Lower lobe of right lung (tissue), 2 donors: Measurements from ENCODE around the gene CDKN1C. TPM values are rescaled to one million over a fixed set of nuclear protein-coding genes. Genes with fewer than 3 reads are reported as not detected.

Experiments
- ATAC-seq, 2 donors: fragments of 200-7000 bp; cut with Tn5 transposase; one replicate each; pipeline ENCODE4 v1.9.1; 2020 to 2022; ENCODE audit warnings: mild to moderate bottlenecking in 2 of 2, moderate library complexity in 2 of 2
- DNase-seq: peaks from one replicate; pipeline ENCODE4 v3.0.0-alpha.2; 2020
- H3K27ac ChIP-seq: fragments of 200-600 bp; one replicate; pipeline ENCODE4 v1.8.0; 2022
- H3K27me3 ChIP-seq: fragments of 200-600 bp; one replicate; pipeline ENCODE4 v1.8.0; 2022; ENCODE audit warnings: low read depth
- H3K36me3 ChIP-seq: fragments of 200-600 bp; one replicate; pipeline ENCODE4 v1.8.0; 2022; ENCODE audit warnings: mild to moderate bottlenecking
- H3K4me1 ChIP-seq: fragments of 200-600 bp; one replicate; pipeline ENCODE4 v1.8.0; 2022
- H3K4me3 ChIP-seq: fragments of 200-600 bp; one replicate; pipeline ENCODE4 v1.8.0; 2022; ENCODE audit warnings: mild to moderate bottlenecking
- H3K9me3 ChIP-seq: fragments of 200-600 bp; one replicate; pipeline ENCODE4 v1.8.0; 2022
- intact Hi-C: fragments of 100-400 bp; cut with DNase I; formaldehyde crosslinking; loops from one replicate; pipeline ENCODE4 v1.11.0; 2022
- total RNA-seq: library from RNA; stranded (reverse); fragmentation: NEBNext Ultra II Directional; extraction: Animal tissue kit (Norgen Biotek cat#: 25700); gene quantifications from one replicate; pipeline ENCODE4 v1.2.1, GENCODE V29; 2021
- TF ChIP-seq, protein P1 (sequence below): fragments of 200-600 bp; IDR thresholded peaks from one replicate; pipeline ENCODE4 v1.8.0; 2022; ENCODE audit warnings: antibody characterized with exemption, mild to moderate bottlenecking
- donor health status: DM: no; HTN: yes; CAD: no; lungs with severe emphysema.

Gene CDKN1C
- total RNA-seq, 1 donor from 2014 or later: 39.5 TPM

DNA sequence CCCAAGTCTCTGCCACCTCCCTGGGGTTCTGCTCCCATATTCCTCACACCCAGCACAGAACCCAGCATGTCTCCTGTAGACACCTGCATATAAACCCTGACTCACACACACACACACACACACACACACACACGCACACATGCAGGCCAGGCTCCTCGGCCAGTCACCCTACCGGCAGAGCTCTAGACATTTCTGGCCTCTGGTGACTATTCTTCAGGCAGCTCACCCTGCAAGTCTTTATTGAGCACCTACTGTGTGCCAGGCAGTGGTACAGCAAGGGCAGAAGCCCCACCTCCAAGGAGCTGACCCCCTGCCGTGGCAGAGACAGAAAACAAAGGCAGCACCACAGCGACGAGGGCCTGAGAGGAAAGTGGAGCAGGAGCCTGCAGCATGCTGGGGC, 50.3 kb downstream of the CDKN1C start:
- no peaks in the 10 kb centered on the region for H3K36me3 ChIP-seq
- no peak overlapping the region for H3K4me3 ChIP-seq
- no peak for DNase-seq
- intact Hi-C loops: no loop called here
- peaks cover 18% of the 10 kb centered on the region for H3K4me1 ChIP-seq
- ATAC-seq: no peak
- H3K27me3 ChIP-seq: no peaks in the 10 kb centered on the region
- no peaks in the 10 kb centered on the region for H3K9me3 ChIP-seq
- no peak overlapping the region for H3K27ac ChIP-seq
- TF ChIP-seq, protein P1, sequence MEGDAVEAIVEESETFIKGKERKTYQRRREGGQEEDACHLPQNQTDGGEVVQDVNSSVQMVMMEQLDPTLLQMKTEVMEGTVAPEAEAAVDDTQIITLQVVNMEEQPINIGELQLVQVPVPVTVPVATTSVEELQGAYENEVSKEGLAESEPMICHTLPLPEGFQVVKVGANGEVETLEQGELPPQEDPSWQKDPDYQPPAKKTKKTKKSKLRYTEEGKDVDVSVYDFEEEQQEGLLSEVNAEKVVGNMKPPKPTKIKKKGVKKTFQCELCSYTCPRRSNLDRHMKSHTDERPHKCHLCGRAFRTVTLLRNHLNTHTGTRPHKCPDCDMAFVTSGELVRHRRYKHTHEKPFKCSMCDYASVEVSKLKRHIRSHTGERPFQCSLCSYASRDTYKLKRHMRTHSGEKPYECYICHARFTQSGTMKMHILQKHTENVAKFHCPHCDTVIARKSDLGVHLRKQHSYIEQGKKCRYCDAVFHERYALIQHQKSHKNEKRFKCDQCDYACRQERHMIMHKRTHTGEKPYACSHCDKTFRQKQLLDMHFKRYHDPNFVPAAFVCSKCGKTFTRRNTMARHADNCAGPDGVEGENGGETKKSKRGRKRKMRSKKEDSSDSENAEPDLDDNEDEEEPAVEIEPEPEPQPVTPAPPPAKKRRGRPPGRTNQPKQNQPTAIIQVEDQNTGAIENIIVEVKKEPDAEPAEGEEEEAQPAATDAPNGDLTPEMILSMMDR: no peak

GRCh38 chr11:2834503-2835273, 50.9 kb downstream of the CDKN1C start:
- DNase-seq (no peak), ATAC-seq (no peak)
- intact Hi-C loops: no loop called here
- TF ChIP-seq, protein P1: no peak
- Histone ChIP-seq H3K4me3 (no peak overlapping the region), H3K27ac (no peak overlapping the region), H3K36me3 (no peaks in the 10 kb centered on the region), H3K4me1 (peaks cover 21% of the 10 kb centered on the region), H3K27me3 (no peaks in the 10 kb centered on the region), H3K9me3 (no peaks in the 10 kb centered on the region)

- Histone ChIP-seq H3K4me3 (no peak overlapping the region), H3K27ac (no peak overlapping the region), H3K9me3 (no peaks in the 10 kb centered on the region), H3K27me3 (no peaks in the 10 kb centered on the region), H3K36me3 (no peaks in the 10 kb centered on the region), H3K4me1 (peaks cover 21% of the 10 kb centered on the region)
- DNase-seq (peak; percentile 39), ATAC-seq (no peak)
- intact Hi-C loops: no loop called here
- TF ChIP-seq, protein P1: no peak
These were observed 51.7 kb downstream of the CDKN1C start for GRCh38 chr11:2833716-2834502.

Other genes starting within 250 kb of the CDKN1C start
- gene KCNQ1OT1, start 185.8 kb downstream of the CDKN1C start, total RNA-seq: 1.6 TPM
- 7.2 TPM for gene PHLDA2, start 43.6 kb upstream of the CDKN1C start, total RNA-seq
- gene NAP1L4, start 106.6 kb upstream of the CDKN1C start, total RNA-seq: 96.8 TPM
- gene CARS1, start 171.6 kb upstream of the CDKN1C start, total RNA-seq: 40.2 TPM